Measurements from ENCODE around the gene AIG1.

The AIG1 gene

DNA sequence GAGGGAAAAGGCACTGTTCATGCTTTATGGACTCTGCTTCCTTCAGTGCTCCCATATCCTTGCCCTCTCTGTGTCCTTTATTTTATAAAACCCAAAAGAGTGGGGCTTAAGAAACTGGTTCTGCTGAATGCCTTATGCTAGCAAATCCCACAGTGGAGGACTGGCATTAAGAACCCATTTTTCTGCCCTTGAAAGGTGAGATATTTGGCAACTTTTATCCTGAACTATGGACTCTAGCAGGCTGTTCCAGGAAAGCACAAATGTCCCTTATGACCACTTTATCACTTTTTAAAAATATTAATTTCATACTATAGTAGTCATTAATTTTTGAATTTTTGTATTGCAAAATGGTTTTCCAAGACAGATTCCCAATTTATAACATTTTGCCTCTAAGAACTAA, 296.5 kb downstream of the AIG1 start:
- TF ChIP-seq, protein P1, sequence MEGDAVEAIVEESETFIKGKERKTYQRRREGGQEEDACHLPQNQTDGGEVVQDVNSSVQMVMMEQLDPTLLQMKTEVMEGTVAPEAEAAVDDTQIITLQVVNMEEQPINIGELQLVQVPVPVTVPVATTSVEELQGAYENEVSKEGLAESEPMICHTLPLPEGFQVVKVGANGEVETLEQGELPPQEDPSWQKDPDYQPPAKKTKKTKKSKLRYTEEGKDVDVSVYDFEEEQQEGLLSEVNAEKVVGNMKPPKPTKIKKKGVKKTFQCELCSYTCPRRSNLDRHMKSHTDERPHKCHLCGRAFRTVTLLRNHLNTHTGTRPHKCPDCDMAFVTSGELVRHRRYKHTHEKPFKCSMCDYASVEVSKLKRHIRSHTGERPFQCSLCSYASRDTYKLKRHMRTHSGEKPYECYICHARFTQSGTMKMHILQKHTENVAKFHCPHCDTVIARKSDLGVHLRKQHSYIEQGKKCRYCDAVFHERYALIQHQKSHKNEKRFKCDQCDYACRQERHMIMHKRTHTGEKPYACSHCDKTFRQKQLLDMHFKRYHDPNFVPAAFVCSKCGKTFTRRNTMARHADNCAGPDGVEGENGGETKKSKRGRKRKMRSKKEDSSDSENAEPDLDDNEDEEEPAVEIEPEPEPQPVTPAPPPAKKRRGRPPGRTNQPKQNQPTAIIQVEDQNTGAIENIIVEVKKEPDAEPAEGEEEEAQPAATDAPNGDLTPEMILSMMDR (conservative IDR thresholded peaks at IDR 0.05; ENCODE audit: low read depth, low read length) = no peak
- H3K4me3 ChIP-seq (ENCODE audit: low read depth, low read length) = no peak overlapping the region
- no peak for DNase-seq (ENCODE audit: low read depth)

DNA sequence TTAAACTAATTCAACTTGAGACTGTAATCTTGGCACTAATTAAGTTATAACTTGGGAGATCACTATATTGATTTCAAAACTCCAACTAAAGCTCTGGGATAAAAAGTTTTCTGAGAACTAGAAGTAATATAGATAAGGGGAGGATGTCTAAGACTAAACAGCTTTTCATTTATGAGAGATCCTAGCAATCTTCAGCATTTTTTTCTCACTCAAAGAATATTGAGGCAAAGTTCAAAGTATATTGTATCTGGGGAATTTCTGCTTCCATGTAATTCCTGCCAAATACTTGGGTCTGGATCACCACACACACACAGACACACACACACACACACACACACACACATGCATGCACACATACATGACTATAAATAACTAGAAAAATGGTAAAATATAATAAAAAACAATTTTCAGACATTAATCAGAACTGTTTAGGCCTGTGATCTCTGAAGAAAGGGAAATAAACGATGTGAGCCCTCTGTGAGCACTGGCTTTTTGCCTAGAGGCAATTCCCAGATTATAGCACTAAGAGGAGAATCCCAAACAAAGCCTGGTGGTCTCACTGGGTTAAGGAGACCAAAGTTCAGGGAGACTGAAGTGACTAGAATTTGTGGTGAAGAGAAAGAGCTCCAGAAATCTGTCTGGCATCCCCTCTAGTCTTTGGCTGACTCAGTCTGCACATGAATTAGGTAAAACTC, 297.0 kb downstream of the AIG1 start:
- H3K4me3 ChIP-seq (ENCODE audit: low read depth, low read length) = no peak overlapping the region
- TF ChIP-seq, protein P1 (conservative IDR thresholded peaks at IDR 0.05; ENCODE audit: low read depth, low read length) = no peak
- DNase-seq (ENCODE audit: low read depth) = no peak

DNA sequence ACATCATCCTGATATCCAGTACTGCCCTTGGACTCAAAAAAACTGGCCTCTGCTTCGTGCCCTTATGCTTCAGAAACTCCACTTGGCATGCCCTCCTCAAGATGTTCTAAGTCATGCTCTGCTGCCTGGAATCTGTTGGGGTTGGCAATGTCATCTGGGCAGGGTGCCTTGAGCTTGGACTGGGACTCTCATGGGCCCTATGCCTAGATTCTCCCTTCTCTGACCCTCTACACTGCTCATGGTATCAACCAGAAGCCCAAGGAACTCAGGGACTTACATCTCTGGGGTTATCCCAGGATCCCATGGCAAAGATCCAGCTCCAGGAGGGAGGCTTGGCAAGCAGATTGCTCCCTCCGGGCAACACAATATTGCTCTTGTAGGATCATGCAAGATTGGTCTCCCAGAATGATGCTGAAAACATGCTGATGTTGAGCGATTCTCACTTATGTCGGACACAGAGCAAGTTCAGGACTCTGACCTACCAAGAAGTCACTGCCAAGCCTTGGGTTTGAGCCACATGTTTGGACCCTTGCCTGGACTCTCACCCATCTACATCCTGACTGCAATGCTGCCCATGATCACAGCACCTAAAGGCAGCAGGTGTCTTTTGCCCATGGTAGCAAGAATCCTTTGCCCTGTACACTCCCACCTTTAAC, 301.0 kb downstream of the AIG1 start:
- H3K4me3 ChIP-seq (ENCODE audit: low read depth, low read length) = no peak overlapping the region
- DNase-seq (ENCODE audit: low read depth) = no peak
- TF ChIP-seq, protein P1 (conservative IDR thresholded peaks at IDR 0.05; ENCODE audit: low read depth, low read length) = no peak

DNA sequence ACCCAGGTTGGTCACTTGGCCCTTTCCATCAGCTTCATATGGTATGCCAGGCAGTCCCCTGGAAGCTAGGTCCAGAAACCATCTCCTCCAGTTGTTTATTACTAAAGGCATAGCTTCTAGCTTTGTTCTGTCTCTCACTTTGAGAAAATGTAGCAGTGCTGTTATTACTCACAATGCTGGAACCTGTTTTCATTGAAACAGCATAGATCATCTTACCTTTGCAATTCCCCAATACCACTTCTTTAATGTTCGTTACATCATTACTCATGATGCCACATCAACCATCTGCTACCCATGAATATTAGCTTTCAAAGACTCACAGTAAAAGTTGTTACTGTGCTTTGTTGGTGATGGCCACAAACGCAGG, 301.5 kb downstream of the AIG1 start:
- TF ChIP-seq, protein P1 (conservative IDR thresholded peaks at IDR 0.05; ENCODE audit: low read depth, low read length) = no peak
- no peak overlapping the region for H3K4me3 ChIP-seq (ENCODE audit: low read depth, low read length)
- DNase-seq (ENCODE audit: low read depth) = no peak

DNA sequence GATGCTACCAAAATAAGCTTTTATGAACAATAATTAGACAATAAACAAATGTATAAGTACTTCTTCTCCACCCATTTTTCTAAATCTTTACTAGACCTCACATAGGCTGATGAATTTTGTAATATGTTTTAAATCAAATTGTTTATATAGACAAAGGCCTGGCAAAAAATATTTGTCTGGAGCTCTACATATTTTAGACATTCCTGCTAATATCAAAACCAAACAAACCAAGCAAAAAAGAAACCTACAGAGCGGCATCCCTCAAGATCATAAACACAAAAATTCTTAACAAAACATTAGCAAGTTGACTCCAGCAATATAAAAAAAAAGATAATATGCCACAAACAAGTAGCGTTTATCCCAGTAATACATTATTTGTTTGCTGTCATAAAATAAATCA, 302.6 kb downstream of the AIG1 start:
- TF ChIP-seq, protein P1 (conservative IDR thresholded peaks at IDR 0.05; ENCODE audit: low read depth, low read length) = no peak
- DNase-seq (ENCODE audit: low read depth) = peak; percentile 5
- H3K4me3 ChIP-seq (ENCODE audit: low read depth, low read length) = no peak overlapping the region

DNA sequence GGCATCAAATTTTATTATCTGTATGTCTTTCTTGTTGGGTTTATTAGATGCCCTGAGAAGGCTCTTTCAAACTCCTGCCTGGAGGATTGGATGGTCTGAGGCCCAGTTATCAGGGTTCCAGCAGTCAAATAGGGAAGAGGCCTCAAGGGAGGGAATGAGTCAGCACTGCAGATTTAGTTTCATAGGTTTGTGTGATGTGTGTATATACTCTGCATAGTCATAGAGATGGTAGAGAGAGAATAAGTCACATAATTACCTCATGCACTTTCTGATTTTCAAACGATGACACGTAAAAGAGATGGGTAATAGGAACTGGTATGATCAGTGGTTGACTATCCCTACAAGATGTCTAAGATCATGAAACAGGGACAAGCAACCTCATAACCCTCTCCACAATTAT, 307.7 kb downstream of the AIG1 start:
- DNase-seq (ENCODE audit: low read depth) = peak; percentile 44
- H3K4me3 ChIP-seq (ENCODE audit: low read depth, low read length) = no peak overlapping the region
- TF ChIP-seq, protein P1 (conservative IDR thresholded peaks at IDR 0.05; ENCODE audit: low read depth, low read length) = no peak

DNA sequence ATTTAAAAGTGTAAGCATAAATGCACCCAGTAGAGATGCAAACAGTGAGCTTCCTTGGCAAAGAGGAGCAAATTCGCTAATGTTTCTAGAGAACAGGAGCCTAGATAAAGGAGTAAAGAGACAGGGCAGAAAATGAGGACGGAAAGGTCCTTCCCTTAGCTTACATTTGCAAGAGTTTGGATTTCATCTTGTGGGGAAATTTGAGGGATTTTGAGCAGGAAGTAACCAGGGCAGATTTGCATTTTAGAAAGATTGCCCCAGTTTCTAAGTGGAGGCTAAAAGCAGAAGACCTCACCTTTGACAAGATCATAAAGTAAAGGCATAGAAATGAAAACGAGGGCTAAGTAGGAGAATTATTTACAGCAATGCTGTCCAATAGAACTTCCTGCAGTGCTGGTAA, 309.3 kb downstream of the AIG1 start:
- TF ChIP-seq, protein P1 (conservative IDR thresholded peaks at IDR 0.05; ENCODE audit: low read depth, low read length) = no peak
- H3K4me3 ChIP-seq (ENCODE audit: low read depth, low read length) = no peak overlapping the region
- DNase-seq (ENCODE audit: low read depth) = no peak

All from choroid plexus epithelial cell (primary cell).